Ishikawa (cell line): ENCODE measurements around the gene FCN3.

Experiments used
- CEBPB ChIP-seq: IDR thresholded peaks from 2 replicates; pipeline ENCODE4 v1.6.1; 2012
- CREB1 ChIP-seq: IDR thresholded peaks from 2 replicates; pipeline ENCODE4 v1.6.1; 2012; ENCODE audit warnings: low read depth
- EGR1 ChIP-seq: IDR thresholded peaks from 2 replicates; pipeline ENCODE4 v1.6.1; 2012
- FOXM1 ChIP-seq: IDR thresholded peaks from 2 replicates; pipeline ENCODE4 v1.6.1; 2012; ENCODE audit warnings: low read depth, borderline replicate concordance
- NFIC ChIP-seq: IDR thresholded peaks from 2 replicates; pipeline ENCODE4 v1.6.1; 2012
- RAD21 ChIP-seq: IDR thresholded peaks from 2 replicates; pipeline ENCODE4 v1.6.1; 2012; ENCODE audit warnings: low read depth
- TAF1 ChIP-seq: IDR thresholded peaks from 2 replicates; pipeline ENCODE4 v1.6.1; 2012; ENCODE audit warnings: low read depth, mild to moderate bottlenecking
- TCF12 ChIP-seq: IDR thresholded peaks from 2 replicates; pipeline ENCODE4 v1.6.1; 2012; ENCODE audit warnings: low read depth
- TEAD4 ChIP-seq: IDR thresholded peaks from 2 replicates; pipeline ENCODE4 v1.6.1; 2012
- YY1 ChIP-seq: IDR thresholded peaks from 2 replicates; pipeline ENCODE4 v1.6.1; 2012; ENCODE audit warnings: low read depth
- ZBTB7A ChIP-seq: IDR thresholded peaks from 2 replicates; pipeline ENCODE4 v1.6.1; 2012; ENCODE audit warnings: low read depth
- TF ChIP-seq, protein P1 (sequence below): IDR thresholded peaks from 2 replicates; pipeline ENCODE4 v1.6.1; 2012
- TF ChIP-seq, protein P2 (sequence below): IDR thresholded peaks from 2 replicates; pipeline ENCODE4 v1.6.1; 2012
- TF ChIP-seq, protein P3 (sequence below): IDR thresholded peaks from 2 replicates; pipeline ENCODE4 v1.6.1; 2012; ENCODE audit warnings: low read depth, mild to moderate bottlenecking

FCN3 gene

DNA sequence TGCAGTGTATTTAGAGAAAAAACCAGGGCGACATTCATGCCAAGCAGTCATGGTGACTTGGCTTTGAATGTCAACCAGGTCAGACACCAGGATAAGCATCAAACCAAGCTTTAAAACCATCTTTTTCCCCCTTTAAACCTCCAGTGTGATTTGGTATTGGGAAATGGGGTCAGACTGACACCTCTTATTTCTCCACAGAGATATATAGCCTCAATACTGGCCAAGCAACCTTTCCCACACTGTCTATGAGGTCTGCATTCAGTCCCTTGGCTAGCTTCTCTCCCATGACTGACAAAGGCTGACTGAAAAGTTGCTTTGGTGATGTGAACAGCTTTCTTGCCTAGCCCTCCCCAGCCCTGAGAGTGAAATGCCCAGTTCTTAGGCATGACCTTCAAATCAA, 39.5 kb upstream of the FCN3 start:
- TF ChIP-seq NFIC (no peak), TCF12 (no peak), ZBTB7A (no peak)
- TF ChIP-seq, protein P1, sequence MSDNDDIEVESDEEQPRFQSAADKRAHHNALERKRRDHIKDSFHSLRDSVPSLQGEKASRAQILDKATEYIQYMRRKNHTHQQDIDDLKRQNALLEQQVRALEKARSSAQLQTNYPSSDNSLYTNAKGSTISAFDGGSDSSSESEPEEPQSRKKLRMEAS: no peak

DNA sequence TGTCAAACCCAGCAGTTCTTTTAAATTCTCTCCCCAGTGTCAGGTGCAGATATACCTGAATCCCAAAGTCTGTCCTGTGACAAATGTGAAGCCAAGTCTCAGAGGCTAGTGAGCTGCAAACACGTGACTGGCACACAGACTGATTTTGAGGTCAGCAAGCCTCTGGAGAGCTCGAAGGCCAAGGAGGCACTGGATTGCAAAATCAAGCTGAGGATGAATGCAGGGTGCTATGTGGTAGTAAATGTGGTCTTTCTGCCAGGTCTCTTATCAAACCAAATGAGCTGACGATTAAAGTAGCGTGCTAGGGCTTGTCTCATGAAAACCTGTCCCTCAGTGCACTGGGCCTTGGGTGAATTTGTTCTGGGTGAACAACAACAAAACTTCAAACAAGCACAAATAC, 38.4 kb upstream of the FCN3 start:
- TF ChIP-seq CEBPB: no peak
- TF ChIP-seq, protein P1: no peak
- TF ChIP-seq ZBTB7A: no peak

DNA sequence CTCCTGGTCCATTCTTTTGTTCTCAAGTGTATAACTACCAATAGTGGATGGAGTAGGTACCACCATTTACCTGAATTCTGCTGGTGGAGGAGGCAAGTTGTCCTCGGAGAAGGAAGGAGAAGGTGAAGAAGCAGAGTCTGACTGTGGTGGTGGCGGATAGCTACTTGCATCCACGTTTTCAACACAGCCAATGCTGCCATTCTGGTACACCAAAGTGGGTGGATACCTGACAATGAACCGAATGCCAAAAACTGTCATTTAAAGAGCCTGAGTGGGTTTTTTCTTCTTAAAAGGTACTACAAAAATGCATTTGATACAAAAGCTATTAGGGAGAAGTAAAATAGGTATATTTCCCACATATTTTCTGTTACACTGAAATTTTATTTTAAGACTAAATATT, 37.9 kb upstream of the FCN3 start:
- TF ChIP-seq ZBTB7A: no peak

DNA sequence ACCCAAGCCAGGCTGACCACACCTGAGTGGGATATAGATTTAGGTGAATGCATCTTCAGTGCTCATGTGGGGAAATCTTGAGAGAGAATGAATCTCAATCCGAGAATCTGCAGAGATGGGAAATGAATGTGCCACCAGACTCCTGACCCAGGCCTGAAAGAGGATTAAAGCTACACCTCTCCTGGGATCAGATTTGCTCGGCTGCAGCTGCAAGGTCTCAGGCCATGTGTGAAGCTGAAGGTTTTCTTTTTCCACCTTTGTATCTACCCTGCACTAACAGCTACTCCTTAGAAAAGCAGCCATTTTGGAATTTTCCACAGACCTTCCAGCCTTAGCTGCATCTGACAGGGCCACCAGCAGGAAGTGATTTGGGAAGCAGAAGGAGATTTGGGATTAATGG, 36.1 kb upstream of the FCN3 start:
- TF ChIP-seq YY1: no peak
- no peak for TF ChIP-seq EGR1
- TF ChIP-seq TAF1: no peak
- TF ChIP-seq CEBPB: no peak
- no peak for TF ChIP-seq TEAD4
- TF ChIP-seq, protein P2, sequence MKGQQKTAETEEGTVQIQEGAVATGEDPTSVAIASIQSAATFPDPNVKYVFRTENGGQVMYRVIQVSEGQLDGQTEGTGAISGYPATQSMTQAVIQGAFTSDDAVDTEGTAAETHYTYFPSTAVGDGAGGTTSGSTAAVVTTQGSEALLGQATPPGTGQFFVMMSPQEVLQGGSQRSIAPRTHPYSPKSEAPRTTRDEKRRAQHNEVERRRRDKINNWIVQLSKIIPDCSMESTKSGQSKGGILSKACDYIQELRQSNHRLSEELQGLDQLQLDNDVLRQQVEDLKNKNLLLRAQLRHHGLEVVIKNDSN: no peak
- TF ChIP-seq ZBTB7A: no peak
- TF ChIP-seq, protein P1: no peak

DNA sequence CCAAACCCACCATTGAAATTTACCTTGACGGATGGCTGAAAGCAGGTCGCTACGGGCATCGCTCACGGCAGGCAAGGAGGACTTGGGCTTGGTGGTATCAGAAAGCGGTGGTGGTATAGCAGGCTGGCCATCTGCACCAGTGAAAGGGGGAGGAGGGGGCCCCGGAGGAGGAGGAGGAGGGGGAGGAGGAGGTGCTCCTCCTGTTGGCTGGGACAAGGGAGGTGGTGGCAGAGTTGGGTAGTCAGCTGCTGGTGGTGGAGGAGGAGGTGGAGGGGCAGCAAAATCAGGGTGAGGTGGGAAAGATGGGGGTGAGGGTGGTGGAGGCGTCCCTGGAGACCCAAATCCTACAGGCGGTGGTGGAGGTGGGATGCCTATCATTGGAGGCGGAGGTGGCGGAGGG, 35.0 kb upstream of the FCN3 start:
- TF ChIP-seq FOXM1: no peak
- no peak for TF ChIP-seq NFIC
- no peak for TF ChIP-seq RAD21
- no peak for TF ChIP-seq YY1
- no peak for TF ChIP-seq CREB1
- no peak for TF ChIP-seq TEAD4
- TF ChIP-seq TAF1: no peak
- TF ChIP-seq, protein P2: no peak
- TF ChIP-seq, protein P3, sequence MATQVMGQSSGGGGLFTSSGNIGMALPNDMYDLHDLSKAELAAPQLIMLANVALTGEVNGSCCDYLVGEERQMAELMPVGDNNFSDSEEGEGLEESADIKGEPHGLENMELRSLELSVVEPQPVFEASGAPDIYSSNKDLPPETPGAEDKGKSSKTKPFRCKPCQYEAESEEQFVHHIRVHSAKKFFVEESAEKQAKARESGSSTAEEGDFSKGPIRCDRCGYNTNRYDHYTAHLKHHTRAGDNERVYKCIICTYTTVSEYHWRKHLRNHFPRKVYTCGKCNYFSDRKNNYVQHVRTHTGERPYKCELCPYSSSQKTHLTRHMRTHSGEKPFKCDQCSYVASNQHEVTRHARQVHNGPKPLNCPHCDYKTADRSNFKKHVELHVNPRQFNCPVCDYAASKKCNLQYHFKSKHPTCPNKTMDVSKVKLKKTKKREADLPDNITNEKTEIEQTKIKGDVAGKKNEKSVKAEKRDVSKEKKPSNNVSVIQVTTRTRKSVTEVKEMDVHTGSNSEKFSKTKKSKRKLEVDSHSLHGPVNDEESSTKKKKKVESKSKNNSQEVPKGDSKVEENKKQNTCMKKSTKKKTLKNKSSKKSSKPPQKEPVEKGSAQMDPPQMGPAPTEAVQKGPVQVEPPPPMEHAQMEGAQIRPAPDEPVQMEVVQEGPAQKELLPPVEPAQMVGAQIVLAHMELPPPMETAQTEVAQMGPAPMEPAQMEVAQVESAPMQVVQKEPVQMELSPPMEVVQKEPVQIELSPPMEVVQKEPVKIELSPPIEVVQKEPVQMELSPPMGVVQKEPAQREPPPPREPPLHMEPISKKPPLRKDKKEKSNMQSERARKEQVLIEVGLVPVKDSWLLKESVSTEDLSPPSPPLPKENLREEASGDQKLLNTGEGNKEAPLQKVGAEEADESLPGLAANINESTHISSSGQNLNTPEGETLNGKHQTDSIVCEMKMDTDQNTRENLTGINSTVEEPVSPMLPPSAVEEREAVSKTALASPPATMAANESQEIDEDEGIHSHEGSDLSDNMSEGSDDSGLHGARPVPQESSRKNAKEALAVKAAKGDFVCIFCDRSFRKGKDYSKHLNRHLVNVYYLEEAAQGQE: no peak
- TF ChIP-seq, protein P1: no peak
- no peak for TF ChIP-seq ZBTB7A
- TF ChIP-seq TCF12: no peak
- no peak for TF ChIP-seq EGR1

DNA sequence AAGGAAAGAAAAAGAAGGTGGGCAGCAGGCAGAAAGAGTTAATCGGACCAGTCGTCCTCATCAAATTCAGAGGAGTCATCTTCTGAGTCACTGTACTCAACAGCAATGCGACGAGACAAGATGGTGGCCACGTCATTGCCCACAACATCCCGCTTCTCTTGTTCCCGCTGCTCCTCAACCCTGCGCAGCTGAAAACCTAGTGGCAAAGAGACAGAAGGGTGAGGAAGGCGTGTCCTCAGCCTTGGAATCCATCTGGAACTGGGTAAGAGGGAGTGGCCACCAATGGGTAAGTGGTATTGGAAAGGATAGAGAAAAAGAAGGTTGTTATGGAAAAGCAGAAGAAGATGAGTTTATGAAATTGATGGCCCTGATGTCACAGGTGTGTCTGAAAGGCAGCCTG, 33.5 kb upstream of the FCN3 start:
- TF ChIP-seq CREB1 (no peak), CEBPB (no peak), EGR1 (no peak)

DNA sequence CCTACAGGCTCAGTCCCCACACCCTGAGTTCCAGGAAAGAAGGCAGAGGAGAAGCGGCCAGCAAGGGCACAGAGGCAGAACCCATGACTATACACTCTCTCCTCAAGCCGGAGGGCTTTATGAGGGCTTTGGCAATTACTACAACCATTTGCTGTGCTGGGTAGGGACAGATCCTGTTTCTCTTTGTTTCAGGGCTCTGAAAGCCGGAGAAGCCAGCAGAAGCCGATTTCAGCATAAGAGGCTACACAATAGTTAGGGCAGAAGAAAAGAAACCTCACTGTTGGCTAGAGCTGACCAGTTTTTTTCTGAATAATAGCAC, 31.7 kb upstream of the FCN3 start:
- TF ChIP-seq CEBPB (no peak), TAF1 (no peak), ZBTB7A (no peak), RAD21 (no peak), EGR1 (no peak), NFIC (no peak), TEAD4 (no peak), TCF12 (no peak)
- TF ChIP-seq, protein P3: no peak

DNA sequence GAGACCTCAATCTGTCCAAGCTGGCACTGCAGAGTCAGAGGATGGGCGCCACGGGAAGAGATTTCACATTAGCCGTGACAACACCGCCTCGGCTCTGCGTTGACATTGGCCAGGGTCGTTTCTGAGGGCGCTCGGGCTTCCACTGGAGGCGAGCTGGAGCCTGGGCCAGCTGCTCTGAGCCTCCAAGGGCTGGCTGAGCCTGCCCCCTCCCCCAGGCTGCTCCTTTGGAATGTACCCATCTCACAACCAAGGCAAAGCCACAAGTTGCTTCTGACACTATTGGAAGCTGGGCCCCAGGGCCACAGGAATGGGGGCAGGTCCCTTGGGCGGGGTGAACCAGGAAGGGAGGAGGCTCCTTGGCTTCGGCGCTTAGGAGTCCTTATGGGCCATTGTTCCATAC, 30.4 kb upstream of the FCN3 start:
- TF ChIP-seq CEBPB: no peak
- TF ChIP-seq TAF1: no peak
- TF ChIP-seq NFIC: no peak
- TF ChIP-seq, protein P1: no peak
- no peak for TF ChIP-seq EGR1
